GM12878 (cell line): Measurements from ENCODE around the gene KLHDC2. TPM values are rescaled to one million over a fixed set of nuclear protein-coding genes. Genes with fewer than 3 reads are reported as not detected.

Source experiments
- ATAC-seq: fragments of 200-7000 bp; cut with Tn5 transposase; 3 replicates; pipeline ENCODE4 v1.9.1; 2020; ENCODE audit warnings: mild to moderate bottlenecking, moderate library complexity
- BruUV-seq: library from RNA; stranded (reverse); fragments of 400-500 nt; replicated peaks from 2 replicates; lab custom pipeline; 2021; lab: Mats Ljungman, UMichigan
- CTCF ChIA-PET: fragments of 300-600 bp; sonication (Branson Sonifier 250); formaldehyde crosslinking; extraction: SDS; loops from one replicate; lab custom pipeline; 2021; ENCODE audit warnings: inconsistent platforms; lab: Yijun Ruan, JAX
- POLR2A ChIA-PET: fragments of 350-600 bp; formaldehyde crosslinking; extraction: SDS; loops from one replicate; lab custom pipeline; 2021; ENCODE audit warnings: inconsistent platforms; lab: Charles Lee
- RAD21 ChIA-PET: fragments of 300-600 bp; sonication (Branson Sonifier 250); formaldehyde crosslinking; loops from one replicate; lab custom pipeline; 2023; ENCODE audit warnings: antibody characterized with exemption; ENCODE audit not compliant: unreplicated experiment; lab: Charles Lee
- SMC1A ChIA-PET: fragments of 300-600 bp; sonication (Branson Sonifier 250); formaldehyde crosslinking; loops from one replicate; lab custom pipeline; 2023; ENCODE audit not compliant: unreplicated experiment, uncharacterized antibody; lab: Charles Lee
- DNase-seq: peaks from one replicate; pipeline ENCODE4 v3.0.0-alpha.2; 2011; ENCODE audit warnings: low read depth, low spot score
- FAIRE-seq: peaks from 3 replicates; lab custom pipeline; 2011; peaks lifted over from hg19 to GRCh38; lab: Jason Lieb, UNC
- H2AFZ ChIP-seq: 2 replicates; pipeline ENCODE4 v1.6.0; 2011; ENCODE audit warnings: low read depth, low read length, control low read depth; ENCODE audit not compliant: control insufficient read depth
- H3K27ac ChIP-seq: 2 replicates; pipeline ENCODE4 v1.5.1; 2011; ENCODE audit warnings: control low read depth; ENCODE audit not compliant: control insufficient read depth, insufficient read depth
- H3K27me3 ChIP-seq, 2 experiments: replicated peaks in 1 of 2; 2 replicates each; pipeline versions ENCODE4 v1.6.0 to v1.6.1; 2011; ENCODE audit warnings: low read length in 1 of 2; ENCODE audit not compliant: control insufficient read depth in 2 of 2, insufficient read depth in 2 of 2
- H3K36me3 ChIP-seq, 2 experiments: 2 replicates each; pipeline ENCODE4 v1.5.1; 2011; ENCODE audit warnings: low read length in 1 of 2; ENCODE audit not compliant: control insufficient read depth in 2 of 2, insufficient read depth in 2 of 2
- H3K4me1 ChIP-seq: 2 replicates; pipeline ENCODE4 v1.6.1; 2011; ENCODE audit warnings: mild to moderate bottlenecking, low read length, moderate library complexity, mixed read lengths; ENCODE audit not compliant: control insufficient read depth, insufficient read depth
- H3K4me2 ChIP-seq: 2 replicates; pipeline ENCODE4 v1.6.0; 2011; ENCODE audit warnings: control low read depth; ENCODE audit not compliant: control insufficient read depth, insufficient read depth
- H3K4me3 ChIP-seq: fragments of 200-600 bp; sonication (generic); 2 replicates; pipeline ENCODE4 v1.5.1; 2016
- H3K79me2 ChIP-seq: 2 replicates; pipeline ENCODE4 v1.6.0; 2011; ENCODE audit warnings: low read length; ENCODE audit not compliant: control insufficient read depth, insufficient read depth
- H3K9ac ChIP-seq: 2 replicates; pipeline ENCODE4 v1.8.0; 2011; ENCODE audit warnings: low read length, control low read depth, mixed read lengths; ENCODE audit not compliant: control insufficient read depth, insufficient read depth
- H3K9me3 ChIP-seq: replicated peaks from 3 replicates; pipeline ENCODE4 v1.5.1; 2011; ENCODE audit warnings: mild to moderate bottlenecking, low read length; ENCODE audit not compliant: control insufficient read depth, insufficient read depth
- H4K20me1 ChIP-seq: 2 replicates; pipeline ENCODE4 v1.6.0; 2011; ENCODE audit not compliant: control insufficient read depth, insufficient read depth
- BRCA1 ChIP-seq: IDR thresholded peaks from 2 replicates; pipeline ENCODE4 v1.6.1; 2011; ENCODE audit warnings: low read depth, low read length, improper control_type of control experiment
- CHD1 ChIP-seq: IDR thresholded peaks from 2 replicates; pipeline ENCODE4 v1.6.1; 2012; ENCODE audit warnings: low read depth, low read length, improper control_type of control experiment
- CREB1 ChIP-seq: IDR thresholded peaks from 2 replicates; pipeline ENCODE4 v1.6.1; 2012; ENCODE audit warnings: low read depth, mild to moderate bottlenecking, inconsistent platforms
- DPF2 ChIP-seq: fragments of 450-650 bp; IDR thresholded peaks from 2 replicates; pipeline ENCODE4 v1.6.1; 2017; ENCODE audit warnings: mild to moderate bottlenecking
- EGR1 ChIP-seq, 2 experiments: IDR thresholded peaks; 1 replicate in 1 of 2; 2 replicates in 1 of 2; pipeline ENCODE4 v1.6.1; 2011 to 2012; ENCODE audit warnings: low read depth in 2 of 2, low read length in 2 of 2, borderline replicate concordance in 1 of 2, mild to moderate bottlenecking in 1 of 2, moderate library complexity in 1 of 2
- HCFC1 ChIP-seq: fragments of 150-350 bp; IDR thresholded peaks from 2 replicates; pipeline ENCODE4 v1.6.1; 2014; ENCODE audit warnings: low read length
- IKZF1 ChIP-seq: fragments of 450-650 bp; conservative IDR thresholded peaks from 2 replicates; pipeline ENCODE4 v1.6.1; 2017; ENCODE audit warnings: antibody characterized with exemption, mild to moderate bottlenecking
- IKZF2 ChIP-seq, 2 experiments: fragments of 450-650 bp; IDR thresholded peaks; 2 replicates each; pipeline ENCODE4 v1.6.1; 2017; ENCODE audit warnings: mild to moderate bottlenecking in 2 of 2, moderate library complexity in 2 of 2
- IRF4 ChIP-seq: IDR thresholded peaks from 2 replicates; pipeline ENCODE4 v1.6.1; 2011; ENCODE audit warnings: low read depth, low read length
- JUNB ChIP-seq: IDR thresholded peaks from 2 replicates; pipeline ENCODE4 v1.6.1; 2016; ENCODE audit warnings: antibody characterized with exemption, mild to moderate bottlenecking
- NBN ChIP-seq: fragments of 450-650 bp; IDR thresholded peaks from 2 replicates; pipeline ENCODE4 v1.6.1; 2016
- NFYA ChIP-seq: IDR thresholded peaks from 2 replicates; pipeline ENCODE4 v1.6.1; 2011; ENCODE audit warnings: low read depth, mild to moderate bottlenecking, low read length, improper control_type of control experiment, borderline replicate concordance
- NFYB ChIP-seq: IDR thresholded peaks from 2 replicates; pipeline ENCODE4 v1.6.1; 2011; ENCODE audit warnings: low read depth, mild to moderate bottlenecking, low read length, improper control_type of control experiment, moderate library complexity; ENCODE audit not compliant: insufficient read depth
- POLR2A ChIP-seq: IDR thresholded peaks from 2 replicates; pipeline ENCODE4 v1.6.1; 2011; ENCODE audit warnings: low read depth, mild to moderate bottlenecking, low read length
- POLR2AphosphoS2 ChIP-seq: IDR thresholded peaks from 2 replicates; pipeline ENCODE4 v1.6.1; 2011; ENCODE audit warnings: low read depth, mild to moderate bottlenecking, low read length, improper control_type of control experiment, moderate library complexity
- POLR2AphosphoS5 ChIP-seq: IDR thresholded peaks from 2 replicates; pipeline ENCODE4 v1.6.1; 2011; ENCODE audit warnings: mild to moderate bottlenecking, low read length, inconsistent platforms
- SIN3A ChIP-seq: IDR thresholded peaks from 2 replicates; pipeline ENCODE4 v1.6.1; 2012; ENCODE audit warnings: low read depth, low read length, improper control_type of control experiment
- SMAD5 ChIP-seq: IDR thresholded peaks from 2 replicates; pipeline ENCODE4 v1.6.1; 2016; ENCODE audit warnings: antibody characterized with exemption, low read depth
- SREBF2 ChIP-seq: IDR thresholded peaks from 2 replicates; pipeline ENCODE4 v1.6.1; 2012; ENCODE audit warnings: mild to moderate bottlenecking, low read length
- YY1 ChIP-seq: IDR thresholded peaks from 2 replicates; pipeline ENCODE4 v1.6.1; 2011; ENCODE audit warnings: low read depth, mild to moderate bottlenecking, low read length
- WGBS: methylation state at CpG from one replicate; pipeline ENCODE4 v1.1.6; 2016; ENCODE audit warnings: low lambda C conversion rate; ENCODE audit not compliant: insufficient replicate concordance, insufficient coverage; ENCODE audit errors: missing lambda C conversion rate; 5-methylcytosine and 5-hydroxymethylcytosine counted together
- in situ Hi-C: fragments of 300-500 bp; cut with MboI; formaldehyde crosslinking; loops from 9 replicates; pipeline ENCODE4 v1.14.3; 2018; ENCODE audit warnings: mixed read lengths
- intact Hi-C: fragments of 100-400 bp; cut with micrococcal nuclease; formaldehyde crosslinking; loops from one replicate; pipeline ENCODE4 v1.14.2; 2022; ENCODE audit not compliant: unreplicated experiment
- polyA plus RNA-seq, 11 experiments: library from polyadenylated mRNA; depleted of rRNA in 4 of 11; unstranded in 6 of 11; stranded (reverse) in 5 of 11; fragments of >200 nt; fragmentation: Nextera tagmentation in 4 of 11; fragmentation: Illumina TruSeq in 1 of 11; extraction: Ambion mirVana in 4 of 11; extraction: Trizol in 1 of 11; gene quantifications; 1 replicate in 1 of 11; 2 replicates in 10 of 11; pipeline versions ENCODE4 v1.2.1 to v1.2.3, GENCODE V29; 2011 to 2016; ENCODE audit warnings: inconsistent platforms in 2 of 11, missing spikeins in 2 of 11, low read depth in 1 of 11
- total RNA-seq, 4 experiments: library from RNA; depleted of rRNA in 3 of 4; stranded (reverse); fragments of >200 nt in 3 of 4; fragmentation: Illumina TruSeq in 1 of 4; extraction: Trizol in 1 of 4; gene quantifications; 2 replicates each; pipeline versions ENCODE4 v1.2.1 to v1.2.3, GENCODE V29; 2013 to 2021
- TF ChIP-seq, protein P1 (sequence below): IDR thresholded peaks from 2 replicates; pipeline ENCODE4 v1.6.1; 2011; ENCODE audit warnings: borderline replicate concordance, low read depth, mild to moderate bottlenecking, moderate library complexity, low read length; ENCODE audit not compliant: insufficient read depth, poor library complexity, severe bottlenecking
- TF ChIP-seq, protein P2 (sequence below): fragments of 450-650 bp; conservative IDR thresholded peaks from 2 replicates; pipeline ENCODE4 v1.6.1; 2017; ENCODE audit warnings: mild to moderate bottlenecking, moderate library complexity

The KLHDC2 gene
- total and polyA plus RNA-seq, 10 of the 15 experiments (the other 5 are each of a cell fraction or from before 2014, with no cell fraction given), result 6.0 to 45.0 (median 24.7) TPM

GRCh38 chr14:49768301-49769121, 558 bp downstream of the KLHDC2 start:
- in situ Hi-C loops, result loop anchor here (5.0 to 25.0 kb wide), 2 partner anchors 131 to 306 kb away; partner anchors contain the start of gene DNAAF2
- Histone ChIP-seq H3K9ac (peak overlapping the region; percentile 86), H2AFZ (peak overlapping the region; percentile 93), H3K4me3 (peak overlapping the region; percentile 93), H3K36me3 (0 out of 4 replicates have a peak, but pooled peaks cover 0 to 5% of the 10 kb centered on the region in 2 experiments), H3K79me2 (peaks cover 11% of the 10 kb centered on the region), H4K20me1 (no peaks in the 10 kb centered on the region), H3K4me1 (peaks cover 7% of the 10 kb centered on the region), H3K27ac (peak overlapping the region; percentile 93), H3K27me3 (no peaks in the 10 kb centered on the region), H3K9me3 (no peaks in the 10 kb centered on the region), H3K4me2 (peak overlapping the region; percentile 82)
- intact Hi-C loops, result loop anchor here (1.0 to 10.0 kb wide), 2 partner anchors 134 to 346 kb away; partner anchors contain the start of gene VCPKMT
- no peak for DNase-seq
- SMC1A ChIA-PET, result interaction anchor here (0.9 to 4.1 kb wide), 11 partner anchors 12 to 339 kb away, joined by 3 to 18 read pairs (median 4); partner anchors contain the start of genes DNAAF2, POLE2 and RPL36AL
- no peak for FAIRE-seq
- WGBS, result 1% methylated on average over 65 of the region's 67 CpGs
- RAD21 ChIA-PET, result interaction anchor here (0.6 to 3.2 kb wide), 14 partner anchors 26 to 969 kb away, joined by 3 to 18 read pairs (median 4); partner anchors contain the start of genes MGAT2, NEMF, POLE2 and RPL36AL
- TSS peak; percentile 58 for BruUV-seq
- CTCF ChIA-PET, result interaction anchor here (0.7 to 2.8 kb wide), 13 partner anchors 11 to 344 kb away, joined by 3 to 14 read pairs (median 4); partner anchors contain the start of genes DNAAF2, KLHDC1 and NEMF
- POLR2A ChIA-PET, result interaction anchor here (0.8 to 2.9 kb wide), 16 partner anchors 27 to 344 kb away, joined by 3 to 31 read pairs (median 4); partner anchors contain the start of genes DNAAF2, MGAT2, NEMF and POLE2
- peak; percentile 64 for ATAC-seq
- TF ChIP-seq IKZF1, result peak; percentile 41
- peak; percentile 86 for TF ChIP-seq YY1
- TF ChIP-seq POLR2AphosphoS2, result peak; percentile 21; the same call in 1 of the 2 replicates
- TF ChIP-seq, protein P1, sequence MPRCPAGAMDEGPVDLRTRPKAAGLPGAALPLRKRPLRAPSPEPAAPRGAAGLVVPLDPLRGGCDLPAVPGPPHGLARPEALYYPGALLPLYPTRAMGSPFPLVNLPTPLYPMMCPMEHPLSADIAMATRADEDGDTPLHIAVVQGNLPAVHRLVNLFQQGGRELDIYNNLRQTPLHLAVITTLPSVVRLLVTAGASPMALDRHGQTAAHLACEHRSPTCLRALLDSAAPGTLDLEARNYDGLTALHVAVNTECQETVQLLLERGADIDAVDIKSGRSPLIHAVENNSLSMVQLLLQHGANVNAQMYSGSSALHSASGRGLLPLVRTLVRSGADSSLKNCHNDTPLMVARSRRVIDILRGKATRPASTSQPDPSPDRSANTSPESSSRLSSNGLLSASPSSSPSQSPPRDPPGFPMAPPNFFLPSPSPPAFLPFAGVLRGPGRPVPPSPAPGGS, result peak; percentile 19
- TF ChIP-seq EGR1 (IDR thresholded peaks at IDR 0.05; ENCODE audit: borderline replicate concordance in 1 of 2, low read depth in 2 of 2, low read length in 2 of 2), result peak in 1 of 2 experiments; percentile 46; a peak in 1 of 3 replicates
- TF ChIP-seq SMAD5, result no peak
- TF ChIP-seq POLR2AphosphoS5, result 0 out of 2 replicates have a peak, but pooled peaks have one; percentile 8
- no peak for TF ChIP-seq JUNB
- TF ChIP-seq IKZF2 (IDR thresholded peaks at IDR 0.05), result peak; percentile 49 to 71; a peak in 3 of 4 replicates
- TF ChIP-seq POLR2A, result peak; percentile 84
- TF ChIP-seq CHD1, result 0 out of 2 replicates have a peak, but pooled peaks have one; percentile 79
- TF ChIP-seq HCFC1, result no peak; the same call in 1 of the 2 replicates
- peak; percentile 43; the same call in 1 of the 2 replicates for TF ChIP-seq NFYB
- no peak for TF ChIP-seq NFYA
- TF ChIP-seq IRF4, result 0 out of 2 replicates have a peak, but pooled peaks have one; percentile 6
- TF ChIP-seq DPF2, result 0 out of 2 replicates have a peak, but pooled peaks have one; percentile 4
- TF ChIP-seq BRCA1, result no peak
- TF ChIP-seq, protein P2, sequence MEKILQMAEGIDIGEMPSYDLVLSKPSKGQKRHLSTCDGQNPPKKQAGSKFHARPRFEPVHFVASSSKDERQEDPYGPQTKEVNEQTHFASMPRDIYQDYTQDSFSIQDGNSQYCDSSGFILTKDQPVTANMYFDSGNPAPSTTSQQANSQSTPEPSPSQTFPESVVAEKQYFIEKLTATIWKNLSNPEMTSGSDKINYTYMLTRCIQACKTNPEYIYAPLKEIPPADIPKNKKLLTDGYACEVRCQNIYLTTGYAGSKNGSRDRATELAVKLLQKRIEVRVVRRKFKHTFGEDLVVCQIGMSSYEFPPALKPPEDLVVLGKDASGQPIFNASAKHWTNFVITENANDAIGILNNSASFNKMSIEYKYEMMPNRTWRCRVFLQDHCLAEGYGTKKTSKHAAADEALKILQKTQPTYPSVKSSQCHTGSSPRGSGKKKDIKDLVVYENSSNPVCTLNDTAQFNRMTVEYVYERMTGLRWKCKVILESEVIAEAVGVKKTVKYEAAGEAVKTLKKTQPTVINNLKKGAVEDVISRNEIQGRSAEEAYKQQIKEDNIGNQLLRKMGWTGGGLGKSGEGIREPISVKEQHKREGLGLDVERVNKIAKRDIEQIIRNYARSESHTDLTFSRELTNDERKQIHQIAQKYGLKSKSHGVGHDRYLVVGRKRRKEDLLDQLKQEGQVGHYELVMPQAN, result no peak
- TF ChIP-seq SIN3A, result peak; percentile 49
- no peak for TF ChIP-seq NBN
- TF ChIP-seq CREB1, result peak; percentile 87
- TF ChIP-seq SREBF2, result no peak
